A549 treated with ZK216348 at 1 μM for 4 hours (cell line): ENCODE data around the gene H2BK1. TPM values are rescaled to one million over a fixed set of nuclear protein-coding genes. Genes with fewer than 3 reads are reported as not detected.

Experiments used
- total RNA-seq: library from RNA; stranded (reverse); fragments of 200-300 nt; extraction: Qiagen RNA extraction; gene quantifications from 5 replicates; pipeline ENCODE4 v1.2.3, GENCODE V29; 2022; ENCODE audit warnings: low read depth

The H2BK1 gene
- not detected in 5 replicates for total RNA-seq

DNA sequence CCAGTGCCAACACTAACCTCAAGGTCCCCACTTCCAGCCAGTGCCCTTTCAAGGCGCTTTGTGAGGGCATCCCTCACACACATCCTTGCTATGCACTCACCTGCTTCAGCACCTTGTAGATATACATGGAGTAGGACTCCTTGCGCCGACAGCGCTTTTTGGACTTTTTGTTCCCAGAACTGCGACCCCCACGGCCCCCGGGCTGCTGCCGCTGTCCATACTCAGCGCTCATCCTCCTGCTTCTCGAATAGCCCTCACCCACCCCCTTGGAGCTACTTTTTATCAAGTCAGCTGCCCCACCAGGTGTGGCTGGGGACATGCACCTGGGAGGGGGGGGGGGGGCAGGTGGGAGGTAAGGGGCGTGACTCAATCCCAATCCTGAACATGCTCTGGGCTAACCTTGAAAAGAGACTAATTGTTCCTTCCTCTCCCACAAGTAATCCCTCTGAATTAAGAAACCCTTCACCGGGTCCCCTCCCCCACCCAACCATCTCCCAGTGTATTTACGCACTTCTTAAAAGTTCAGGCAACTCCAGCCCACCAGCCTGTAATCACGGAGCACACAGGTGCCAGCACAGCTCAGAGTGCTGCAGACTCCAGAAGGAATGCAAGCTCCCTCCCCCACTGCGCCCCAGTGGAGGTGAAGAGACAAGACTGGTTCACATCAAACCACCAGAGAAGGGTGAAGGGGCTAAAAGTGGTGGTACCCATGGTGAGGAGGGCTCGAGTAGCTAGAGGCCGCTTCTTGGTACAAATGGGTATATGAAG lies at the start of gene H2BK1:
TSS of gene H2BK1 (minus strand) at position 402 of the 768 bp plus-strand sequence. CDS start at position 232, 170 bp downstream.

DNA sequence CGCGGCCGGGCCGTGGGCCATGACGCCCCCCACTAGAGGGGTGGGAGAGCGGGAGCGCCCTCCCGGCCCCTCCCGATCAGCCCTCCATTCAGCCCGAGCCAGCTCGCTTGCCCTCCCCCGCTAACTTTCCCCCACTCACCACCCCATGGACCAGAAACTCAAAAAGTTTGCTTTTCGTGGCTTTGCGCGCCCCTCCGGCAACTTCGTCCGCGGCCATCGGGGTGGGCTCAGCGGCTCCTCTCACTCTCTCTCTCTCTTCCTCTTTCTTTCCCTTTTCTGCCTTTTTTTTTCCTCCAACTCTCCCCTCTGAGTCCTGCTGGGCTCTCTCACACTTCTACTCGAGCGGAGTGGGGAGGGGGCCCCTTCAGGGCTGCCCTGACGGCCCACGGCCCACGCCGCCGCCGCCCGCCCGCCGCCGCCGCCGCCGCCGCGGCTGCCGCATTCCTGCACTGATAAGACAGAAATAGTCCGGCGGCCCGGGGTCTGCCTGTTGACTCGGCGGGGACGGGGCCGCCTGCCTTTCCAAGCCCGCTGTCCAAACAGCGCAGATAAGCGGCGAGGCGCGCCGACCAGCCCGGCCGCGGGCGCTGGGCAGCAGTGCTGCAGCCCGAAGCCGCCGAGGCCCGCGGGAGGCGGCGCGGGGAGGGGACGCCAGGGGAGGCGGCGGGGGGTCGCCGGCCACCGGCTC lies 38.2 kb upstream of the H2BK1 start, which contains the start of gene SMARCD3:
TSS of gene SMARCD3 (minus strand) at position 349 of the 688 bp plus-strand sequence. CDS start at position 217, 132 bp downstream.

GRCh38 chr7:151232091-151232916 lies 22.0 kb upstream of the H2BK1 start, which contains the start of gene CHPF2:
CHPF2 (plus strand) TSS chr7:151232483; CDS start chr7:151234012, 1,529 bp downstream.

GRCh38 chr7:151226875-151227782 lies 16.8 kb upstream of the H2BK1 start, which contains the start of gene ABCF2:
ABCF2 (minus strand) TSS chr7:151227205; CDS start chr7:151226458, 747 bp downstream.

DNA sequence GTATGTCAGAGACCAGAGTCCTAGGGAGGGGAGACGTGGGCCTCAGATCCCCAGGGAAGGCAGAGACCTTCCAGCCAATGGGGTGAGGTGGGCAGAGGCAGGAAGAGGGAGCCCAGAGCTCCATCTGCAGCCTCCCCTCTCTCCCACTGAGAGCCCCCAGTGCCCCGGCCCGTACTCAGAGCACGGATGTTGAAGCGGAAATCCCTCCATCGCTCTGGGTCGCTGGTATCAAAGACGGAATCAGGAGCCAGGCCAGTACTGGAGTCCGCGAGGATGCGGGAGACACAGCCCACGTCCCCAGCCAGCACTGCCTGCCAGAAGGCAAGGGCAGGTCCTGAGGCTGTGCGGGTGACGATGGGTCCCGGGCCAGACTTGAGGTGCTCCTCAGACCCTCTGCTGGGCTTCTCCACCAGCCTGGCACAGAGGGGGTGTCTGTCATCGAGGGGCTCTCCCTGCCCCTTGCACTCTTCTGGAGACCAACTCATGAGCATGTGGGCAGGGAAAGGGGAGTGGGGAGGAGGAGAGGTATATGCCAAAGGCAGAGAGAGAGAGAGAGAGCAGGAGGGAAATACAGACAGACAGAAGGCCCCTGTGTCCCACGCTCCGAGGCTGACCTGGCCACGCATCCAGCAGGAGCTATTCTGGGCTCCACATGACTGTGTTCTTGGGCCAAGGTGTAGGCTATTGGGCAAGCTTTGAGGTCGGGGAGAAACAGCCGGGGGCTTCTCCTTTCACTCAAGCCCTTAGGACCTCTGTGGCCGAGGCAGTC lies 23.5 kb downstream of the H2BK1 start, which contains the start of gene ASB10:
TSS of gene ASB10 (minus strand) at position 611 of the 769 bp plus-strand sequence. CDS start at position 491, 120 bp downstream.

DNA sequence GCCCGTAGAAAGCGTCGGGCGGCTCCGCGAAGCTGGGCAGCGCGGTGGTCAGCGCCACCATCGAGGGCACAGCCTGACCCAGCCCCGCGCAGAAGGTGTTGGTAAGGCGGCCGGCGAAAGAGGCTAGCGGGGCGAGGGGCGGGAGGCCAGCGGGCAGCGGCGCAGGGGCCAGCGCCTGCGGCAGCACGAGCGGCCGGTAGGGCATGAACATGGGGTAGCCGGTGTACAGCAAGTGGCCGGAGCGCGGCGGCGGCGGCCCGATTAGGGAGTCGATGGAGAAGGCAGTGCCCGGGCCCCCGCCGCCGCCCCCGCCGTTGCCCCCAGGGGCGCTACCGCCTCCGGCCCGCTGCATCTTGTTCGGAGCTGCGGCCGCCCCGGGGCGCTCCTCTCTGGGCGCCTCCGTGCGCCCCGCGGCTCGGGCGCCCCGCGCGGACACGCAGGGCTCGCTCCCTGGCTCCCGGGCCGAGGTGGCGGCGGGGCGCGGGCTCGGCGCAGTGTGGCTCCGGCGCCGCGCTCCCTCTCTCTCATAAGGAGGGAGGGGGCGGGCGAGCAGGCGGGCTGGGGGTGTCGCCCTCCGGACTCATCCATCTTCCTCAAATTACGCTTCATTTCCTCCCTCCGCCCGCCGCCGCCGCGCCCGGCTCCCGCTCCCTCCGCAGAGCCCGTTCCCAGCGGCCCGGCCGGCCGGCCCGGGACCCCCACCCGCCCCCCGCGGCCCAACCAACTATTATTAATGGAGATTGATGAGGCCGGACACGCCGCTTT lies 42.9 kb downstream of the H2BK1 start, which contains the start of gene GBX1:
TSS of gene GBX1 (minus strand) at position 498 of the 765 bp plus-strand sequence. CDS start at position 352, 146 bp downstream.

Other genes with a start within 250 kb of the H2BK1 start
- gene KCNH2, start 232.2 kb downstream of the H2BK1 start, total RNA-seq: 0.71 to 1.2 TPM (median 0.98 TPM) in 5 replicates
- 0.07 to 1.0 TPM (median 0.46 TPM) in 5 replicates for gene NOS3, start 219.5 kb downstream of the H2BK1 start, total RNA-seq
- gene ATG9B, start 186.0 kb downstream of the H2BK1 start, total RNA-seq: 0.25 to 0.94 TPM (median 0.43 TPM) in 5 replicates
- 26.6 to 53.5 TPM (median 47.4 TPM) in 5 replicates for gene ABCB8, start 182.0 kb downstream of the H2BK1 start, total RNA-seq
- 6.8 to 11.5 TPM (median 9.8 TPM) in 5 replicates for gene ASIC3, start 162.0 kb downstream of the H2BK1 start, total RNA-seq
- gene CDK5, start 152.6 kb downstream of the H2BK1 start, total RNA-seq: 31.4 to 36.6 TPM (median 35.2 TPM) in 5 replicates
- gene SLC4A2, start 150.9 kb downstream of the H2BK1 start, total RNA-seq: 149 to 300 TPM (median 293 TPM) in 5 replicates
- gene FASTK, start 129.7 kb downstream of the H2BK1 start, total RNA-seq: 40.8 to 89.4 TPM (median 74.8 TPM) in 5 replicates
- gene TMUB1, start 127.0 kb downstream of the H2BK1 start, total RNA-seq: 25.0 to 62.9 TPM (median 56.1 TPM) in 5 replicates
- 37.7 to 73.4 TPM (median 64.2 TPM) in 5 replicates for gene AGAP3, start 124.0 kb downstream of the H2BK1 start, total RNA-seq
- gene GBX1, start 42.8 kb downstream of the H2BK1 start, total RNA-seq: 0.23 TPM in 1 of 5 replicates, not detected in the others
- gene ASB10, start 23.2 kb downstream of the H2BK1 start, total RNA-seq: not detected in 5 replicates
- 49.7 to 70.8 TPM (median 65.5 TPM) in 5 replicates for gene ABCF2, start 16.7 kb upstream of the H2BK1 start, total RNA-seq
- 29.8 to 50.8 TPM (median 45.0 TPM) in 5 replicates for gene CHPF2, start 22.0 kb upstream of the H2BK1 start, total RNA-seq
- gene SMARCD3, start 38.2 kb upstream of the H2BK1 start, total RNA-seq: 8.0 to 11.8 TPM (median 10.5 TPM) in 5 replicates
- gene NUB1, start 131.3 kb upstream of the H2BK1 start, total RNA-seq: 38.6 to 67.8 TPM (median 39.0 TPM) in 5 replicates
- 0.13 to 0.23 TPM (median 0.18 TPM) in 3 of 5 replicates, not detected in the others for gene WDR86, start 199.6 kb upstream of the H2BK1 start, total RNA-seq
- not detected in 5 replicates for gene CRYGN, start 229.7 kb upstream of the H2BK1 start, total RNA-seq